Heart left ventricle (tissue), 16 donors: ENCODE results near the gene SUFU. TPM values are rescaled to one million over a fixed set of nuclear protein-coding genes. Genes with fewer than 3 reads are reported as not detected.
A peak's percentile ranks its signal among the peaks of the same experiment; 100 is the strongest.

Experiments
- ATAC-seq, 4 donors: fragments of 200-7000 bp; cut with Tn5 transposase; one replicate each; pipeline ENCODE4 v1.9.1; 2020 to 2022; ENCODE audit warnings: moderate library complexity in 4 of 4, mild to moderate bottlenecking in 3 of 4, moderate number of reproducible peaks in 1 of 4
- DNase-seq, 5 donors: peaks; one replicate each; pipeline ENCODE4 v3.0.0-alpha.2; 2020
- H3K27ac ChIP-seq, 12 donors: fragments of 200-600 bp; sonication (generic) in 4 of 12; one replicate each; pipeline versions ENCODE4 v1.5.0 to v1.8.0; 2016 to 2022; ENCODE audit warnings: mild to moderate bottlenecking in 2 of 12
- H3K27me3 ChIP-seq, 9 donors: fragments of 200-600 bp; sonication (generic) in 2 of 9; one replicate each; pipeline versions ENCODE4 v1.5.1 to v1.8.0; 2016 to 2022; ENCODE audit warnings: mild to moderate bottlenecking in 3 of 9
- H3K36me3 ChIP-seq, 9 donors: fragments of 200-600 bp; sonication (generic) in 2 of 9; one replicate each; pipeline versions ENCODE4 v1.5.0 to v1.8.0; 2018 to 2022; ENCODE audit warnings: mild to moderate bottlenecking in 2 of 9
- H3K4me1 ChIP-seq, 12 donors: fragments of 200-600 bp; sonication (generic) in 4 of 12; one replicate each; pipeline versions ENCODE4 v1.5.0 to v1.8.0; 2016 to 2022; ENCODE audit warnings: mild to moderate bottlenecking in 3 of 12
- H3K4me3 ChIP-seq, 12 donors: fragments of 200-600 bp; sonication (generic) in 4 of 12; one replicate each; pipeline versions ENCODE4 v1.5.0 to v1.8.0; 2017 to 2022; ENCODE audit warnings: mild to moderate bottlenecking in 9 of 12, moderate library complexity in 4 of 12
- H3K9me3 ChIP-seq, 12 donors: fragments of 200-600 bp; sonication (generic) in 4 of 12; one replicate each; pipeline versions ENCODE4 v1.5.0 to v1.8.0; 2016 to 2022; ENCODE audit warnings: mild to moderate bottlenecking in 1 of 12
- POLR2A ChIP-seq, 2 donors: fragments of 450-650 bp; IDR thresholded peaks; one replicate each; pipeline ENCODE4 v1.6.1; 2017; ENCODE audit warnings: antibody characterized with exemption in 2 of 2, mild to moderate bottlenecking in 2 of 2, moderate library complexity in 2 of 2
- WGBS, 4 donors: extraction: QIAGEN DNeasy Blood & Tissue Kit in 2 of 4; methylation state at CpG; one replicate each; pipeline versions ENCODE4 v1.1.5 to v1.1.7; 2013 to 2018; 5-methylcytosine and 5-hydroxymethylcytosine counted together
- intact Hi-C, 10 donors: fragments of 100-400 bp; cut with DNase I; formaldehyde crosslinking; loops; one replicate each; pipeline versions ENCODE4 v1.11.1 to v1.14.2; 2022
- polyA plus RNA-seq, 2 donors: library from polyadenylated mRNA; stranded (reverse); fragments of 200-250 nt; gene quantifications; one replicate each; pipeline ENCODE4 v1.2.3, GENCODE V29; 2013
- total RNA-seq, 9 donors: library from RNA; depleted of rRNA in 2 of 9; stranded (reverse); fragments of >200 nt in 2 of 9; fragmentation: NEBNext Ultra II Directional in 3 of 9; extraction: Animal tissue kit (Norgen Biotek cat#: 25700) in 3 of 9; gene quantifications; one replicate each; pipeline versions ENCODE4 v1.1.0 to v1.2.4, GENCODE V29; 2016 to 2023
- TF ChIP-seq, protein P1 (sequence below), 12 donors: fragments of 200-600 bp; sonication (generic) in 4 of 12; IDR thresholded peaks; one replicate each; pipeline versions ENCODE4 v1.5.0 to v1.8.0; 2018 to 2022; ENCODE audit warnings: antibody characterized with exemption in 12 of 12, mild to moderate bottlenecking in 5 of 12
- donor health status: ischemic (EF 13 %, LVEDD 7.1; RV severe dilation, severe dysfunction).
- donor health status: healthy with polysubstance abuse.
- donor health status: DM: no; HTN: yes; CAD: no.
- donor health status: DM: no; HTN: no; CAD: no.
- donor health status: ischemic (EF 25% LVEDD 6.9; RV normal size, moderate dysfunction).
- donor health status: ischemic (EF 25% LVEDD 5.7; RV mildly dilated, moderate dysfunction).
- donor health status: healthy.
- donor health status: DM: yes; HTN: yes; CAD: no.
- donor health status: ischemic (EF 35%, LVEDD 5.7; RV mildly dilated, moderate dysfunction).
- donor health status: nonischemic (EF 11% LVEDD 7.7; RV severe dilation, severe dysfunction).
- donor health status: DM: yes; HTN: yes; CAD: no.
- donor health status: PGD.
- donor health status: ischemic (EF 29% LVEDD 5.4; RV normal size, mild dysfunction).
- donor health status: nonischemic (EF 23%, LVEDD 6.1; RV moderate dilation, normal function).

The SUFU gene
- total and polyA plus RNA-seq, 11 donors = 3.7 to 12.7 (median 7.5) TPM

DNA sequence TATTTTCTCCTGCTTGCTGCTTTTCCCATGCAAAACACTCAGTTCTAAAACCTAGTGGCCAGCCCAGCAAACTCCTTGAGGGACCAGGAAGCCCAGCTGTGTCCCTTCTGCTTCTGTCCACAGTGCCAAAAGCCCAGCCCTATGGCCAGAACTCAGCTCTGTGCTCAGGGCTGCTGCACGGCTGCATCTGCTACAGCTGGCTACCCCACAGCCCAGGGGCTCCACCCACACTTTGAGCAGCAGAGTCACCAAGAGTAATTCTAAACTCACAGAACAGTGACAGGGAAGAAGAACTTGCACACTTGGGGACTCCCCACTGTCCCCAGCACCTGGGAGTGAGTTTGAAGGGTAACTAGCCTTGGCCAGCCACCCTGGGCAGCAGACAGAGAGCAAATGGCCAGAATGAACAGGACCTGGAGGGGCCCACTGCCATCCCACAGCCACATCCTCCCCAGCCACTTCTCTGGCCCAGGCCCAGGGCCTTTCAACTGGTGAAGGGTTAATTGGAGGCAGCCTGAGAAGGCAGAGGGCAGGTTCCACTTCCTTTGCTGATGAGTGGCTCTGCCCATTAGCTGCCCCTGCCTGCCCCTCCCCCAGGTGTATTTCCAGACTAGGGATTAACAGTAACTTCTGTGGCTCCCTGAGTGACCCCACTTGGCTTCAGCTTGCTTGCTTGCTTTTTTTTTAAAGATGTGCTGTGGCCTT is 112.4 kb downstream of the SUFU start:
- no peak for TF ChIP-seq POLR2A (IDR thresholded peaks at IDR 0.05)
- TF ChIP-seq, protein P1, sequence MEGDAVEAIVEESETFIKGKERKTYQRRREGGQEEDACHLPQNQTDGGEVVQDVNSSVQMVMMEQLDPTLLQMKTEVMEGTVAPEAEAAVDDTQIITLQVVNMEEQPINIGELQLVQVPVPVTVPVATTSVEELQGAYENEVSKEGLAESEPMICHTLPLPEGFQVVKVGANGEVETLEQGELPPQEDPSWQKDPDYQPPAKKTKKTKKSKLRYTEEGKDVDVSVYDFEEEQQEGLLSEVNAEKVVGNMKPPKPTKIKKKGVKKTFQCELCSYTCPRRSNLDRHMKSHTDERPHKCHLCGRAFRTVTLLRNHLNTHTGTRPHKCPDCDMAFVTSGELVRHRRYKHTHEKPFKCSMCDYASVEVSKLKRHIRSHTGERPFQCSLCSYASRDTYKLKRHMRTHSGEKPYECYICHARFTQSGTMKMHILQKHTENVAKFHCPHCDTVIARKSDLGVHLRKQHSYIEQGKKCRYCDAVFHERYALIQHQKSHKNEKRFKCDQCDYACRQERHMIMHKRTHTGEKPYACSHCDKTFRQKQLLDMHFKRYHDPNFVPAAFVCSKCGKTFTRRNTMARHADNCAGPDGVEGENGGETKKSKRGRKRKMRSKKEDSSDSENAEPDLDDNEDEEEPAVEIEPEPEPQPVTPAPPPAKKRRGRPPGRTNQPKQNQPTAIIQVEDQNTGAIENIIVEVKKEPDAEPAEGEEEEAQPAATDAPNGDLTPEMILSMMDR (IDR thresholded peaks at IDR 0.05) = no peak
- no peaks in the 10 kb centered on the region for H3K27me3 ChIP-seq
- peak overlapping the region in 8 of 12 donors; percentile 3 to 57 (median 34) for H3K27ac ChIP-seq
- ATAC-seq = peak; percentile 40 to 67 (median 64)
- intact Hi-C loops = no loop called here
- H3K4me1 ChIP-seq = peaks cover 0 to 83% (median 59%) of the 10 kb centered on the region in 12 donors
- 65 to 73% (median 67%) methylated on average over 1 of the region's 1 CpG; no CpG with 5 or more reads in 1 of the 4 donors for WGBS, 4 donors
- H3K36me3 ChIP-seq = peaks cover 0 to 44% (median 15%) of the 10 kb centered on the region in 9 donors
- DNase-seq = peak; percentile 69 to 88 (median 81)
- H3K4me3 ChIP-seq = no peak overlapping the region
- H3K9me3 ChIP-seq = no peaks in the 10 kb centered on the region

DNA sequence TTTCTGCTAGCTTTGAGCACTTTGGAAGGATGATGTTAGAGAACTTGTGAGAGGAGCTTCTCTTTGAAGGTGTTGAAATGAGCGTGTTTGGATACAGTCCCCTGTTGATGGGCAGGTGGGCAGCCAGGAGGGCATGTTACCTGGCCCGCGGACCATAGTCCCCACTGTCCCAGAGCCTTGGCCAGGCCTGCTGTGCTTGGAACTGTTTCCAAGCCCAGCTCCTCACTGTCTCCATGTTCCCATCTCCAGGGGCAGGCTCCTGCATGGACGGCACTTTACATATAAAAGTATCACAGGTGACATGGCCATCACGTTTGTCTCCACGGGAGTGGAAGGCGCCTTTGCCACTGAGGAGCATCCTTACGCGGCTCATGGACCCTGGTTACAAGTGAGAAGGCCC is 113.3 kb downstream of the SUFU start:
- intact Hi-C loops = no loop called here
- H3K27me3 ChIP-seq = no peaks in the 10 kb centered on the region
- H3K27ac ChIP-seq = peak overlapping the region in 1 of 12 donors; percentile 77
- WGBS, 4 donors = 94 to 98% (median 97%) methylated on average over 7 to 9 of the region's 9 CpGs
- H3K4me3 ChIP-seq = no peak overlapping the region
- TF ChIP-seq, protein P1 (IDR thresholded peaks at IDR 0.05) = no peak
- no peak for TF ChIP-seq POLR2A (IDR thresholded peaks at IDR 0.05)
- H3K4me1 ChIP-seq = peaks cover 0 to 84% (median 59%) of the 10 kb centered on the region in 12 donors
- DNase-seq (peak in 1 of 5 donors; percentile 16), ATAC-seq (no peak)
- H3K9me3 ChIP-seq = no peaks in the 10 kb centered on the region
- H3K36me3 ChIP-seq = peaks cover 0 to 44% (median 15%) of the 10 kb centered on the region in 9 donors

DNA sequence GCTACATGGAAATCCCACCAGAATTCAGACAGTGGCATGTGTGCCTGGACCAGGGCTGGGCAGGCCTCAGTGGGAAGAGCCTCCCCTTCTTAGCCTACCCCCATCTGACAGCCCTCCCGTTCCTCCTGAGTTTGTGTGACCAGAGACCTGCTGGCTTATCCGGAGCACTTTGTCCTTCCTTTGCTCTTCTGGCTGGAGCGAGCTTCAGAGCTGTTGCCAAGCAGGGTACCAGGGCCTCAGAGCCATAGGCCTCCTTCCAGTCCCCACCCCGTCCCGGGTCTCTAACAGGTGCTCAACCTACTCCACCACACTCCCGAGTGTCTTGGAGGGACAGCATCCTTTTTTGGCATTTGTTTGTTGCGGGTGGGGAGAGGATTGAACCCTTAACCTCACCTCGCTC is 114.0 kb downstream of the SUFU start:
- Histone ChIP-seq H3K9me3 (no peaks in the 10 kb centered on the region), H3K4me3 (no peak overlapping the region), H3K27ac (peak overlapping the region in 3 of 12 donors; percentile 10 to 79 (median 77)), H3K27me3 (no peaks in the 10 kb centered on the region), H3K36me3 (peaks cover 0 to 44% (median 15%) of the 10 kb centered on the region in 9 donors), H3K4me1 (peaks cover 0 to 81% (median 58%) of the 10 kb centered on the region in 12 donors)
- intact Hi-C loops = no loop called here
- 78 to 96% (median 82%) methylated on average over 8 of the region's 8 CpGs for WGBS, 4 donors
- no peak for ATAC-seq
- TF ChIP-seq, protein P1 (IDR thresholded peaks at IDR 0.05) = no peak
- TF ChIP-seq POLR2A (IDR thresholded peaks at IDR 0.05) = no peak
- peak in 1 of 5 donors; percentile 8 for DNase-seq

DNA sequence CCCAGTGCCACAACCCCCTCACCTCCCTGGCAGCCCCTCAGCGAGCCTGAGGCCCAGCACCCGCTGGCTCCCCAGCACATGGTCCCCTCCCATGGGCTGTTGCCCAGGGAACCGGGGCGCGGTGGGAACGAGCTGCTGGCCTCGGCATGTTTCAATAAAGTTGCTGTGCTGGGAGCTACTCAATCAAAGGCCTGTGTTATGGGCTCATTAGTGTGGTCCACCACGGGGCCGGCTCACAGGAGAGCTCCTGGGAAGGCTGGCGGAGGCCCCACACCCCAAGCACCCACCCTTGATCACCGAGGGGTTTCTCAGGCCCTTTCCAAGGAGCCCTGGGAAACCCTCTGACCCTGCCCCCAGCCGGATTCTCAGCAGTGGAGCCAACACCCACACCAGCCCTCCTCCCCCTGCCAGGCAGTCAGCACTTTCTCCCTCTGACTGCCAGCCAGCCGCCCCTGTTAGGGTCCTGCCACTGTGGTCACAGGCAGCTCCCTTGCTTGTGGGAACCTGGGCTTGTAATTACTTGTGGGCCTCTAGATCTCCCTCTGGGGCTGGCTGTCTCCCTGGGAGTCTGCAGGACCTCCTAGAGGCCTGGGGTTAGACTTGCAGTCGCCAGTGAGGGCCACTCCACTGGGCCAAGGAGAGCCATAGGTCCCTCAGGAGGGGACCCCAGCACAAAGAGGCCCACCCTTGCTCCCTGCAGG is 115.7 kb downstream of the SUFU start:
- DNase-seq (no peak), ATAC-seq (peak in 3 of 4 donors; percentile 2 to 8 (median 7))
- Histone ChIP-seq H3K9me3 (no peaks in the 10 kb centered on the region), H3K4me3 (no peak overlapping the region), H3K27me3 (no peaks in the 10 kb centered on the region), H3K4me1 (peaks cover 0 to 66% (median 45%) of the 10 kb centered on the region in 12 donors), H3K36me3 (peaks cover 0 to 44% (median 15%) of the 10 kb centered on the region in 9 donors), H3K27ac (peak overlapping the region; percentile 51 to 91 (median 81))
- intact Hi-C loops = no loop called here
- TF ChIP-seq, protein P1 (IDR thresholded peaks at IDR 0.05) = no peak
- no peak for TF ChIP-seq POLR2A (IDR thresholded peaks at IDR 0.05)
- 71 to 78% (median 72%) methylated on average over 9 to 14 of the region's 14 CpGs for WGBS, 4 donors
